ENCODE data around the gene ZNF512.

DNA sequence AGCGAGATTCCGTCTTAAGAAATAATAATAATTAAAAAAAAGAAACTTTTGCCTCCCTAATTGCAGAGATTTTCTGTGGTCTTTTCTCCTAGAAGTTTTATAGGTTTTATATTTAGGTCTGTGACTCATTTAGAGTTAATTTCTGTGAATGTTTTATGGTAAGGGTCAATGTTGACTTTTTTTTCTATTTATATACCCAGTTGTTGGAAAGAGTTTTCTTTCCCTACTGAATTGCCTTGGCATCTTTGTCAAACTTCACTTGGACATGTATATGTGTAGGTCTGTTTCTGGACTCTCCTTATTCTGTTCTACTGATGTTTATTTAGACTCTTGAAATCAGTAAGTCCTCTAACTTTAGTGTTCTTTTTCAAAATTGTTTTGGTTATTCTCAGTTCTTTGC, 5.5 kb downstream of the ZNF512 start:
- no peak for TF ChIP-seq CTCF (IDR thresholded peaks at IDR 0.05)
- no peak for TF ChIP-seq POLR2A (IDR thresholded peaks at IDR 0.05)
